Sigmoid colon (tissue), 3 donors: ENCODE measurements around the gene NKX2-3.

ENCODE experiments used
- POLR2A ChIP-seq, 2 donors: fragments of 450-650 bp; IDR thresholded peaks; one replicate each; pipeline ENCODE4 v1.6.1; 2016; ENCODE audit warnings: antibody characterized with exemption in 2 of 2, mild to moderate bottlenecking in 2 of 2, moderate library complexity in 2 of 2
- TF ChIP-seq, protein P1 (sequence below), 4 experiments: fragments of 450-650 bp in 3 of 4; fragments of 200-600 bp in 1 of 4; IDR thresholded peaks; one replicate each; pipeline ENCODE4 v1.5.1; 2016 to 2019; ENCODE audit warnings: antibody characterized with exemption in 4 of 4, mild to moderate bottlenecking in 3 of 4, moderate library complexity in 2 of 4

GRCh38 chr10:99529591-99530107 lies 3.1 kb upstream of the NKX2-3 start:
- TF ChIP-seq POLR2A (IDR thresholded peaks at IDR 0.05) = no peak
- TF ChIP-seq, protein P1, sequence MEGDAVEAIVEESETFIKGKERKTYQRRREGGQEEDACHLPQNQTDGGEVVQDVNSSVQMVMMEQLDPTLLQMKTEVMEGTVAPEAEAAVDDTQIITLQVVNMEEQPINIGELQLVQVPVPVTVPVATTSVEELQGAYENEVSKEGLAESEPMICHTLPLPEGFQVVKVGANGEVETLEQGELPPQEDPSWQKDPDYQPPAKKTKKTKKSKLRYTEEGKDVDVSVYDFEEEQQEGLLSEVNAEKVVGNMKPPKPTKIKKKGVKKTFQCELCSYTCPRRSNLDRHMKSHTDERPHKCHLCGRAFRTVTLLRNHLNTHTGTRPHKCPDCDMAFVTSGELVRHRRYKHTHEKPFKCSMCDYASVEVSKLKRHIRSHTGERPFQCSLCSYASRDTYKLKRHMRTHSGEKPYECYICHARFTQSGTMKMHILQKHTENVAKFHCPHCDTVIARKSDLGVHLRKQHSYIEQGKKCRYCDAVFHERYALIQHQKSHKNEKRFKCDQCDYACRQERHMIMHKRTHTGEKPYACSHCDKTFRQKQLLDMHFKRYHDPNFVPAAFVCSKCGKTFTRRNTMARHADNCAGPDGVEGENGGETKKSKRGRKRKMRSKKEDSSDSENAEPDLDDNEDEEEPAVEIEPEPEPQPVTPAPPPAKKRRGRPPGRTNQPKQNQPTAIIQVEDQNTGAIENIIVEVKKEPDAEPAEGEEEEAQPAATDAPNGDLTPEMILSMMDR (IDR thresholded peaks at IDR 0.05) = no peak
